Prostate gland (tissue), 2 donors: ENCODE data around the gene TTLL6. TPM values are rescaled to one million over a fixed set of nuclear protein-coding genes. Genes with fewer than 3 reads are reported as not detected.
A peak's percentile ranks its signal among the peaks of the same experiment; 100 is the strongest.

Experiments
- DNase-seq: peaks from one replicate; pipeline ENCODE4 v3.0.0-alpha.2; 2019; ENCODE audit warnings: low spot score
- H3K27ac ChIP-seq, 2 donors: fragments of 200-600 bp; sonication (generic); 2 replicates each; pipeline ENCODE4 v1.5.1; 2017 to 2019
- H3K27me3 ChIP-seq: fragments of 200-600 bp; sonication (generic); replicated peaks from 2 replicates; pipeline ENCODE4 v1.5.1; 2019; ENCODE audit not compliant: insufficient read depth
- H3K36me3 ChIP-seq, 2 donors: fragments of 200-600 bp; sonication (generic); 1 replicate in 1 of 2; 2 replicates in 1 of 2; pipeline versions ENCODE4 v1.5.1 to v1.8.1; 2017 to 2019
- H3K4me1 ChIP-seq: fragments of 200-600 bp; sonication (generic); replicated peaks from 2 replicates; pipeline ENCODE4 v1.5.1; 2019
- H3K4me3 ChIP-seq, 2 donors: fragments of 200-600 bp; sonication (generic); 2 replicates each; pipeline ENCODE4 v1.5.1; 2017 to 2019
- H3K9me3 ChIP-seq: fragments of 200-600 bp; sonication (generic); 2 replicates; pipeline ENCODE4 v1.5.1; 2017
- POLR2A ChIP-seq: fragments of 450-650 bp; IDR thresholded peaks from one replicate; pipeline ENCODE4 v1.6.1; 2016; ENCODE audit warnings: antibody characterized with exemption, mild to moderate bottlenecking
- POLR2AphosphoS5 ChIP-seq: sonication (generic); formaldehyde crosslinking; IDR thresholded peaks from one replicate; pipeline ENCODE4 v1.6.1; 2017; ENCODE audit warnings: antibody characterized with exemption
- WGBS: methylation state at CpG from one replicate; pipeline ENCODE4 v1.1.5; 2018; 5-methylcytosine and 5-hydroxymethylcytosine counted together
- intact Hi-C: fragments of 100-400 bp; cut with DNase I; formaldehyde crosslinking; loops from one replicate; pipeline ENCODE4 v1.14.2; 2022
- total RNA-seq, 2 donors: library from RNA; depleted of rRNA; stranded (reverse); fragments of >200 nt; gene quantifications; one replicate each; pipeline ENCODE4 v1.1.0, GENCODE V29; 2016
- TF ChIP-seq, protein P1 (sequence below), 4 experiments: fragments of 200-600 bp in 2 of 4; fragments of 450-650 bp in 2 of 4; sonication (generic) in 2 of 4; IDR thresholded peaks; 1 replicate in 3 of 4; 2 replicates in 1 of 4; pipeline ENCODE4 v1.5.1; 2016 to 2019; ENCODE audit warnings: antibody characterized with exemption in 4 of 4, mild to moderate bottlenecking in 2 of 4, moderate library complexity in 2 of 4

TTLL6 gene
- total RNA-seq, 2 donors from 2014 or later = 0.23 to 4.0 TPM

DNA sequence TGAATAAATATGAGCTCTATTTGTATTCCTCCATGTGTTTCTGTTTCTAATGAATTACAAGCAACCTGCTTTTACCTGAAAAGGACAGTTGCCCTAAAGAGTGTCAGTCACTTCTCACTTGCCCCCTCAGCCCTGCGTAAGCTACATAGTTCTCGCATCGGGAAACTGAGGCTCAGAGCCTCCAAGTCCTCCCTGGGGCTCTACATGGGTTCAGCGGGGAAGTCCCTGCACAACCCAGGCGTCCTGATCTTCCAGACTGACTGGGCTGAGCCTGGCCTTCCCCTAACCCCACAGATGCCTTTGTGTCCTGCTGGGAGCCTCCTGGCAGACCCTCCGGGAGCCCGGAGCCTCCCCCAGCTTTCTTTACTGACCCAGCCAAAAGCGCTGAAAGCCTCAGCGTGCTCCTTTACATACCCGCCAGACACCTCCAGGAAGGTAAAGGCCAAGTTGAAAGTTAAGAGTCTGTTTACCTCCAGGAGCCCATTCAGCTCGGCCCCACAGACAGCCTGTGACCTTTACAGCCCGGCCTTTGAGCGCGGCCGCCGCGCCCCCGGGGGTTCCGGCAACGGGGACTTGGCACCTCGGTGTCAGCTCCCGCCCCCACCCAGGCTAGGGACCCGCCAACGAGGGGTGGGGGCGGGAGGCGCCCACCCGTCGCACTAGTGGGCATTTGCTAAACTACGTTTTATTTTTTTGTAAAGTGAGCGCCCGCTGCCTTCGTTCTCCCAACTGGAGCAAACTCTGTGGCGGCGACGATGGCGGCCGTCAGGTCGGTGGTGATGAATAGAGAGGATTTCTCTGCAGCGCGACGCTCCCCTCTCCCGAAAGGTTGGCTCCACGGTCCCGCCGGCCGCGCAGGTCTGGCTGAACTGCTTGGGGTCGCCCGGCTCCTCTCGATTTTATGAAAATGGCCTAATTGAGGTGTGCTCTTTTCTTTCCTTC lies 84.1 kb downstream of the TTLL6 start:
- TF ChIP-seq POLR2A = no peak
- TF ChIP-seq POLR2AphosphoS5 = no peak
- TF ChIP-seq, protein P1, sequence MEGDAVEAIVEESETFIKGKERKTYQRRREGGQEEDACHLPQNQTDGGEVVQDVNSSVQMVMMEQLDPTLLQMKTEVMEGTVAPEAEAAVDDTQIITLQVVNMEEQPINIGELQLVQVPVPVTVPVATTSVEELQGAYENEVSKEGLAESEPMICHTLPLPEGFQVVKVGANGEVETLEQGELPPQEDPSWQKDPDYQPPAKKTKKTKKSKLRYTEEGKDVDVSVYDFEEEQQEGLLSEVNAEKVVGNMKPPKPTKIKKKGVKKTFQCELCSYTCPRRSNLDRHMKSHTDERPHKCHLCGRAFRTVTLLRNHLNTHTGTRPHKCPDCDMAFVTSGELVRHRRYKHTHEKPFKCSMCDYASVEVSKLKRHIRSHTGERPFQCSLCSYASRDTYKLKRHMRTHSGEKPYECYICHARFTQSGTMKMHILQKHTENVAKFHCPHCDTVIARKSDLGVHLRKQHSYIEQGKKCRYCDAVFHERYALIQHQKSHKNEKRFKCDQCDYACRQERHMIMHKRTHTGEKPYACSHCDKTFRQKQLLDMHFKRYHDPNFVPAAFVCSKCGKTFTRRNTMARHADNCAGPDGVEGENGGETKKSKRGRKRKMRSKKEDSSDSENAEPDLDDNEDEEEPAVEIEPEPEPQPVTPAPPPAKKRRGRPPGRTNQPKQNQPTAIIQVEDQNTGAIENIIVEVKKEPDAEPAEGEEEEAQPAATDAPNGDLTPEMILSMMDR (IDR thresholded peaks at IDR 0.05) = no peak
- no peaks in the 10 kb centered on the region for H3K27me3 ChIP-seq
- intact Hi-C loops = no loop called here

GRCh38 chr17:48731355-48731754 lies 85.7 kb downstream of the TTLL6 start:
- intact Hi-C loops = no loop called here
- no peaks in the 10 kb centered on the region for H3K27me3 ChIP-seq
- no peaks in the 10 kb centered on the region for H3K9me3 ChIP-seq
- H3K27ac ChIP-seq = peak overlapping the region in 1 of 2 donors; percentile 92
- TF ChIP-seq POLR2A = no peak
- TF ChIP-seq, protein P1 (IDR thresholded peaks at IDR 0.05) = no peak
- TF ChIP-seq POLR2AphosphoS5 = no peak
- peaks cover 17% of the 10 kb centered on the region for H3K4me1 ChIP-seq
- no peak overlapping the region for H3K4me3 ChIP-seq
- H3K36me3 ChIP-seq = no peaks in the 10 kb centered on the region
- no peak for DNase-seq

More for the DNA sequence above, 84.1 kb downstream of the TTLL6 start:
- 2% methylated on average over 50 of the region's 50 CpGs for WGBS
- H3K4me3 ChIP-seq = peak overlapping the region; percentile 13 to 22
- H3K27ac ChIP-seq = peak overlapping the region; percentile 87 to 92
- DNase-seq = no peak
- H3K9me3 ChIP-seq = no peaks in the 10 kb centered on the region
- H3K36me3 ChIP-seq = no peaks in the 10 kb centered on the region
- H3K4me1 ChIP-seq = peaks cover 17% of the 10 kb centered on the region

DNA sequence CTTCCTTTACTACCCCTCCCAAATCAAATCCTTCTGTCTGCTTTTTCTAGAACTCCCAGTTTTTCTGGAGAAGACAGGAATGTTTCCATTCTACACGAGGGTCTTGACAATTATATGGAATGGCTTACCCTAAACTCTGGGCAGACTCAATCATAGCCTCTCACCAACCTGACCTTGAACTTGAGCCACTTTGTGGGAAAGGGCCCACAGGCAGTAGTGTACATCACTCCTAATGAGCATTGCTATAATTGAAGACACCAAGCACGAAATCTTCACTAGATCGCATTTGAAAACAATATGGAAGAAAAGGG lies 86.8 kb downstream of the TTLL6 start:
- DNase-seq = no peak
- H3K27ac ChIP-seq = peak overlapping the region; percentile 97 to 98
- H3K4me3 ChIP-seq = no peak overlapping the region
- no peaks in the 10 kb centered on the region for H3K27me3 ChIP-seq
- peaks cover 17% of the 10 kb centered on the region for H3K4me1 ChIP-seq
- H3K36me3 ChIP-seq = no peaks in the 10 kb centered on the region
- WGBS = 50% methylated on average over 3 of the region's 3 CpGs
- H3K9me3 ChIP-seq = no peaks in the 10 kb centered on the region
- intact Hi-C loops = no loop called here
- TF ChIP-seq POLR2A (no peak), POLR2AphosphoS5 (no peak)
- TF ChIP-seq, protein P1 (IDR thresholded peaks at IDR 0.05) = no peak

GRCh38 chr17:48729335-48730239 lies 87.4 kb downstream of the TTLL6 start:
- TF ChIP-seq POLR2A = peak; percentile 12
- TF ChIP-seq, protein P1 (IDR thresholded peaks at IDR 0.05) = no peak
- 5% methylated on average over 19 of the region's 19 CpGs for WGBS
- intact Hi-C loops = loop anchor here (5.0 to 10.0 kb wide), 2 partner anchors 63 to 155 kb away; no protein-coding TSS in a partner anchor
- Histone ChIP-seq H3K27me3 (no peaks in the 10 kb centered on the region), H3K27ac (peak overlapping the region; percentile 97 to 98), H3K4me1 (peaks cover 17% of the 10 kb centered on the region), H3K4me3 (peak overlapping the region; percentile 55 to 63), H3K36me3 (no peaks in the 10 kb centered on the region), H3K9me3 (no peaks in the 10 kb centered on the region)
- peak; percentile 68 for DNase-seq
